GM21786 (cell line): ENCODE measurements around the gene LMO1.

Experiments used
- ATAC-seq: cut with Tn5 transposase; IDR thresholded peaks from one replicate; pipeline ENCODE4 v1.9.1; 2021; ENCODE audit not compliant: unreplicated experiment

LMO1 gene

GRCh38 chr11:8229299-8230177 is 34.1 kb downstream of the LMO1 start:
- ATAC-seq = no peak

GRCh38 chr11:8228231-8228630 is 35.4 kb downstream of the LMO1 start:
- no peak for ATAC-seq

GRCh38 chr11:8227156-8228152 is 36.2 kb downstream of the LMO1 start:
- ATAC-seq = no peak

- no peak for ATAC-seq
Observed at GRCh38 chr11:8225589-8226036, 38.1 kb downstream of the LMO1 start.

- no peak for ATAC-seq
Observed at GRCh38 chr11:8224711-8225110, 39.0 kb downstream of the LMO1 start.

- no peak for ATAC-seq
Observed at GRCh38 chr11:8224161-8224591, 39.5 kb downstream of the LMO1 start.

- no peak for ATAC-seq
Observed at GRCh38 chr11:8223513-8223900, 40.2 kb downstream of the LMO1 start.

- ATAC-seq = no peak
Observed at GRCh38 chr11:8222820-8223512, 40.7 kb downstream of the LMO1 start.

GRCh38 chr11:8221917-8222495 is 41.7 kb downstream of the LMO1 start:
- ATAC-seq = no peak

GRCh38 chr11:8221046-8221723 is 42.5 kb downstream of the LMO1 start:
- ATAC-seq = no peak

GRCh38 chr11:8220261-8221045 is 43.2 kb downstream of the LMO1 start:
- no peak for ATAC-seq

- no peak for ATAC-seq
Observed at GRCh38 chr11:8219257-8220021, 44.2 kb downstream of the LMO1 start.

- no peak for ATAC-seq
Observed at GRCh38 chr11:8218840-8219239, 44.8 kb downstream of the LMO1 start.

GRCh38 chr11:8218409-8218808 is 45.3 kb downstream of the LMO1 start:
- ATAC-seq = no peak

GRCh38 chr11:8217926-8218325 is 45.8 kb downstream of the LMO1 start:
- no peak for ATAC-seq

- no peak for ATAC-seq
Observed at GRCh38 chr11:8217136-8217535, 46.5 kb downstream of the LMO1 start.

- no peak for ATAC-seq
Observed at GRCh38 chr11:8213376-8213775, 50.3 kb downstream of the LMO1 start.

- no peak for ATAC-seq
Observed at GRCh38 chr11:8209208-8209807, 54.4 kb downstream of the LMO1 start.
